Activated naive CD4-positive, alpha-beta T cell (primary cell): ENCODE measurements around the gene FAM177A1.

Experiments
- DNase-seq, 4 experiments: peaks; one replicate each; lab custom pipeline; 2025; lab: John Stamatoyannopoulos, UW

Gene FAM177A1

GRCh38 chr14:35123388-35123703 is 77.3 kb downstream of the FAM177A1 start:
- no peak for DNase-seq

DNA sequence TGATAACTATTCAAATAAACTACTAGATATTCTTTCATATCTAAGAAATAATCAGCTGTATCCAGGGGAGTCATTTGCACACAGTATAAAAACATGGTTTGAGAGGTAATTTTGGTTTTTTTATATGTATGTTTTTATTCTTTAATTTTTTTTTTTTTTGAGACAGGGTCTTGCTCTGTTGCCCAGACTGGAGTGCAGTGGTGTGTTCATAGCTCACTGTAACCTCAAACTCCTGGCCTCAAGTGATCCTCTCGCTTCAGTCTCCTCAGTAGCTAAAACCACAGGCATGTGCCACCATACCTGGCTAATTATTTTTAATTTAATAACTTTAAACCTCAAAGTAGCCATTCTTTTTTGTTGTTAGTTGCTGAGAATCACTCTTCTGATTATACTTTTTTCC is 78.1 kb downstream of the FAM177A1 start:
- no peak for DNase-seq
